ENCODE data around the gene NDUFS2.

The NDUFS2 gene

GRCh38 chr1:161201836-161202712, at the start of gene NDUFS2:
NDUFS2 (plus strand) TSS chr1:161202367; CDS start chr1:161202386, 19 bp downstream.
- peak; percentile 84 to 90 (median 87) for DNase-seq

- no peak for DNase-seq
Observed at GRCh38 chr1:161153176-161153575, 49.0 kb upstream of the NDUFS2 start.

- DNase-seq: peak; percentile 41 to 61 (median 58)
Observed at GRCh38 chr1:161153682-161154337, 48.4 kb upstream of the NDUFS2 start, which contains the start of gene UFC1. UFC1 (plus strand) TSS chr1:161153978; CDS start chr1:161153998, 20 bp downstream.

GRCh38 chr1:161157867-161158266, 44.3 kb upstream of the NDUFS2 start:
- no peak for DNase-seq

- no peak for DNase-seq
Observed at GRCh38 chr1:161158316-161159010, 43.7 kb upstream of the NDUFS2 start.

- peak; percentile 81 to 88 (median 84) for DNase-seq
Observed at GRCh38 chr1:161159087-161159912, 42.9 kb upstream of the NDUFS2 start, which contains the start of gene USP21. USP21 (plus strand) TSS chr1:161159500; CDS start chr1:161160641, 1,141 bp downstream.

GRCh38 chr1:161159913-161160243, 42.3 kb upstream of the NDUFS2 start:
- DNase-seq: no peak

GRCh38 chr1:161160671-161161145, 41.5 kb upstream of the NDUFS2 start:
- no peak for DNase-seq

- no peak for DNase-seq
Observed at GRCh38 chr1:161161652-161162051, 40.5 kb upstream of the NDUFS2 start.

GRCh38 chr1:161162052-161162451, 40.1 kb upstream of the NDUFS2 start:
- DNase-seq: no peak

GRCh38 chr1:161162806-161163205, 39.4 kb upstream of the NDUFS2 start:
- DNase-seq: no peak

GRCh38 chr1:161163793-161164192, 38.4 kb upstream of the NDUFS2 start:
- DNase-seq: no peak

GRCh38 chr1:161164901-161165610, 37.1 kb upstream of the NDUFS2 start:
- DNase-seq: no peak

- DNase-seq: peak; percentile 70 to 81 (median 80)
Observed at GRCh38 chr1:161165742-161166668, 36.2 kb upstream of the NDUFS2 start, which contains the start of gene PPOX. PPOX (plus strand) TSS chr1:161166426; CDS start chr1:161166848, 422 bp downstream.

- no peak for DNase-seq
Observed at GRCh38 chr1:161166669-161167548, 35.3 kb upstream of the NDUFS2 start.

- DNase-seq: no peak
Observed at GRCh38 chr1:161168906-161169305, 33.3 kb upstream of the NDUFS2 start.

GRCh38 chr1:161171191-161171590, 31.0 kb upstream of the NDUFS2 start:
- DNase-seq: no peak

GRCh38 chr1:161171696-161172095, 30.5 kb upstream of the NDUFS2 start:
- no peak for DNase-seq

- no peak for DNase-seq
Observed at GRCh38 chr1:161172349-161172748, 29.8 kb upstream of the NDUFS2 start.

Data from activated CD4-positive, CD25-positive, alpha-beta regulatory T cell (primary cell).